HL-60 (cell line): ENCODE results near the gene CEP112.

Experiments used
- DNase-seq, 2 experiments: peaks; one replicate each; pipeline ENCODE4 v3.0.0-alpha.2; 2010 to 2020; ENCODE audit warnings: low read depth in 1 of 2, low spot score in 1 of 2
- H3K27ac ChIP-seq: fragments of 250-450 bp; sonication (Bioruptor Pico); replicated peaks from 2 replicates; pipeline ENCODE4 v1.5.1; 2020; ENCODE audit warnings: mild to moderate bottlenecking, moderate library complexity
- H3K27me3 ChIP-seq: fragments of 250-450 bp; sonication (Bioruptor Pico); 2 replicates; pipeline ENCODE4 v1.5.1; 2021; ENCODE audit warnings: mild to moderate bottlenecking, moderate library complexity; ENCODE audit not compliant: insufficient read depth, poor library complexity, severe bottlenecking
- H3K4me3 ChIP-seq: replicated peaks from 2 replicates; pipeline ENCODE4 v1.5.1; 2011; ENCODE audit warnings: mild to moderate bottlenecking, control low read depth, low read length; ENCODE audit not compliant: insufficient read depth
- CTCF ChIP-seq: IDR thresholded peaks from one replicate; pipeline ENCODE4 v1.5.1; 2011; ENCODE audit warnings: low read length, control low read depth, inconsistent platforms; ENCODE audit not compliant: insufficient read depth
- GABPA ChIP-seq: IDR thresholded peaks from 2 replicates; pipeline ENCODE4 v1.6.1; 2012; ENCODE audit warnings: low read depth
- POLR2AphosphoS5 ChIP-seq: IDR thresholded peaks from 2 replicates; pipeline ENCODE4 v1.6.1; 2012; ENCODE audit warnings: low read depth
- REST ChIP-seq: IDR thresholded peaks from 2 replicates; pipeline ENCODE4 v1.6.1; 2012; ENCODE audit warnings: low read depth; ENCODE audit not compliant: insufficient replicate concordance
- SPI1 ChIP-seq: IDR thresholded peaks from 2 replicates; pipeline ENCODE4 v1.6.1; 2012; ENCODE audit warnings: low read depth, mild to moderate bottlenecking, borderline replicate concordance

CEP112 gene

GRCh38 chr17:65617496-65617895 lies 574.4 kb downstream of the CEP112 start:
- no peak for TF ChIP-seq SPI1
- Histone ChIP-seq H3K4me3 (no peak overlapping the region), H3K27ac (no peak overlapping the region), H3K27me3 (no peaks in the 10 kb centered on the region)
- DNase-seq = no peak

- no peak for TF ChIP-seq GABPA
- TF ChIP-seq CTCF = no peak
- no peak overlapping the region for H3K4me3 ChIP-seq
- no peak for DNase-seq
- H3K27ac ChIP-seq = no peak overlapping the region
- no peaks in the 10 kb centered on the region for H3K27me3 ChIP-seq
Observed at GRCh38 chr17:65609749-65610148, 582.2 kb downstream of the CEP112 start.

- no peak for TF ChIP-seq GABPA
- H3K4me3 ChIP-seq = no peak overlapping the region
- H3K27me3 ChIP-seq = no peaks in the 10 kb centered on the region
- DNase-seq = no peak
- no peak overlapping the region for H3K27ac ChIP-seq
Observed at GRCh38 chr17:65609286-65609685, 582.6 kb downstream of the CEP112 start.

GRCh38 chr17:65604070-65604469 lies 587.9 kb downstream of the CEP112 start:
- Histone ChIP-seq H3K4me3 (no peak overlapping the region), H3K27ac (no peak overlapping the region), H3K27me3 (peaks cover 2% of the 10 kb centered on the region)
- no peak for DNase-seq
- TF ChIP-seq GABPA (no peak), POLR2AphosphoS5 (no peak), SPI1 (no peak), CTCF (no peak), REST (no peak)

GRCh38 chr17:65601881-65602280 lies 590.1 kb downstream of the CEP112 start:
- no peak for TF ChIP-seq CTCF
- no peak for TF ChIP-seq POLR2AphosphoS5
- TF ChIP-seq SPI1 = no peak
- TF ChIP-seq GABPA = no peak
- TF ChIP-seq REST = no peak
- no peak for DNase-seq
- H3K4me3 ChIP-seq = no peak overlapping the region
- H3K27me3 ChIP-seq = peaks cover 2% of the 10 kb centered on the region
- no peak overlapping the region for H3K27ac ChIP-seq
